ENCODE data around the gene IFNA17.
"Not testable (repeated sequence)": the region's sequence is repeated elsewhere in the genome, so short reads cannot be mapped to it uniquely, and the experiment has no call there.

GRCh38 chr9:21182810-21183736 is 44.9 kb downstream of the IFNA17 start:
- TF ChIP-seq FOXA1 (IDR thresholded peaks at IDR 0.05); CTBP1 (IDR thresholded peaks at IDR 0.05; ENCODE audit: borderline replicate concordance); TARDBP (IDR thresholded peaks at IDR 0.05); PKNOX1 (IDR thresholded peaks at IDR 0.05); SUZ12 (IDR thresholded peaks at IDR 0.05); FOXM1 (IDR thresholded peaks at IDR 0.05; ENCODE audit: borderline replicate concordance); FOXK2 (IDR thresholded peaks at IDR 0.05); L3MBTL2 (conservative IDR thresholded peaks at IDR 0.05); HDGF (IDR thresholded peaks at IDR 0.05; ENCODE audit: borderline replicate concordance); SP1 (IDR thresholded peaks at IDR 0.05); NFRKB (IDR thresholded peaks at IDR 0.05); BHLHE40 (IDR thresholded peaks at IDR 0.05; ENCODE audit: borderline replicate concordance); ELF4 (IDR thresholded peaks at IDR 0.05): not testable (repeated sequence)

All from HEK293T (cell line).